HepG2 (cell line): Measurements from ENCODE around the gene HABP2. TPM values are rescaled to one million over a fixed set of nuclear protein-coding genes. Genes with fewer than 3 reads are reported as not detected.

ENCODE experiments used
- ATAC-seq: fragments of 200-7000 bp; cut with Tn5 transposase; 3 replicates; pipeline ENCODE4 v1.9.1; 2020; ENCODE audit warnings: mild to moderate bottlenecking, moderate library complexity
- BruUV-seq: library from RNA; stranded (reverse); fragments of 400-500 nt; replicated peaks from 2 replicates; lab custom pipeline; 2021; lab: Mats Ljungman, UMichigan
- CTCF ChIA-PET: fragments of 300-600 bp; formaldehyde crosslinking; extraction: SDS; loops from one replicate; lab custom pipeline; 2021; ENCODE audit warnings: low total read pairs, inconsistent platforms, low intra/inter-chr PET ratio; lab: Yijun Ruan, JAX
- POLR2A ChIA-PET: fragments of 350-600 bp; sonication (Branson Sonifier 250); formaldehyde crosslinking; loops from one replicate; lab custom pipeline; 2020; ENCODE audit warnings: antibody characterized with exemption, inconsistent platforms; lab: Yijun Ruan, JAX
- DNase-seq: peaks from one replicate; pipeline ENCODE4 v3.0.0-alpha.2; 2015; ENCODE audit warnings: low spot score
- FAIRE-seq: peaks from 3 replicates; lab custom pipeline; 2011; peaks lifted over from hg19 to GRCh38; lab: Jason Lieb, UNC
- H2AFZ ChIP-seq: one replicate; pipeline ENCODE4 v1.6.1; 2011; ENCODE audit warnings: low read length, inconsistent platforms
- H3K27ac ChIP-seq: fragments of 300-600 bp; 3 replicates; pipeline ENCODE4 v1.8.0; 2011; ENCODE audit warnings: mixed run types, mild to moderate bottlenecking, mixed read lengths, low read length, inconsistent platforms; ENCODE audit not compliant: insufficient read depth; ENCODE audit errors: extremely low read length
- H3K27me3 ChIP-seq, 2 experiments: fragments of 200-600 bp in 1 of 2; 2 replicates in 1 of 2; 3 replicates in 1 of 2; pipeline versions ENCODE4 v1.6.0 to v1.8.0; 2011; ENCODE audit warnings: low read length in 2 of 2, mild to moderate bottlenecking in 2 of 2, moderate library complexity in 2 of 2, inconsistent platforms in 1 of 2; ENCODE audit not compliant: insufficient read depth in 2 of 2, control insufficient read depth in 1 of 2
- H3K36me3 ChIP-seq, 2 experiments: fragments of 200-600 bp in 1 of 2; replicated peaks in 1 of 2; 2 replicates in 1 of 2; 3 replicates in 1 of 2; pipeline versions ENCODE4 v1.5.1 to v1.8.0; 2011; ENCODE audit warnings: low read length in 2 of 2, inconsistent platforms in 1 of 2; ENCODE audit not compliant: insufficient read depth in 2 of 2, control insufficient read depth in 1 of 2
- H3K4me1 ChIP-seq: 2 replicates; pipeline ENCODE4 v1.5.1; 2012; ENCODE audit warnings: low read length, inconsistent platforms; ENCODE audit not compliant: insufficient read depth
- H3K4me2 ChIP-seq: 2 replicates; pipeline ENCODE4 v1.6.0; 2011; ENCODE audit warnings: low read depth, low read length, inconsistent platforms
- H3K4me3 ChIP-seq, 3 experiments: fragments of 200-600 bp in 1 of 3; sonication (generic), shearing (Covaris generic) in 1 of 3; replicated peaks in 1 of 3; 2 replicates each; pipeline ENCODE4 v1.5.1; 2011 to 2016; ENCODE audit warnings: low read length in 3 of 3, inconsistent platforms in 2 of 3, low read depth in 2 of 3, mild to moderate bottlenecking in 2 of 3, control low read depth in 1 of 3, mixed read lengths in 1 of 3; ENCODE audit not compliant: insufficient read depth in 1 of 3
- H3K79me2 ChIP-seq: one replicate; pipeline ENCODE4 v1.6.1; 2011; ENCODE audit warnings: low read length, inconsistent platforms; ENCODE audit not compliant: insufficient read depth
- H3K9ac ChIP-seq: 2 replicates; pipeline ENCODE4 v1.6.0; 2011; ENCODE audit warnings: mild to moderate bottlenecking, low read depth, low read length, inconsistent platforms; ENCODE audit not compliant: insufficient read depth
- H3K9me3 ChIP-seq: 2 replicates; pipeline ENCODE4 v1.5.1; 2012; ENCODE audit warnings: mild to moderate bottlenecking, low read length
- H4K20me1 ChIP-seq: 2 replicates; pipeline ENCODE4 v1.6.0; 2011; ENCODE audit warnings: inconsistent platforms, mild to moderate bottlenecking, low read length, moderate library complexity; ENCODE audit not compliant: insufficient read depth
- BCL6 ChIP-seq: IDR thresholded peaks from 2 replicates; pipeline ENCODE4 v1.6.1; 2016; ENCODE audit warnings: missing genetic modification reagents, missing compliant biosample characterization
- CEBPB ChIP-seq: IDR thresholded peaks from 2 replicates; pipeline ENCODE4 v1.6.1; 2011; ENCODE audit warnings: low read depth, low read length, improper control_type of control experiment, borderline replicate concordance
- FOXK1 ChIP-seq: sonication (generic); formaldehyde crosslinking; IDR thresholded peaks from 2 replicates; pipeline ENCODE4 v1.4.0; 2020; ENCODE audit warnings: low read depth, missing genetic modification reagents, borderline replicate concordance
- HDAC2 ChIP-seq: sonication (generic); formaldehyde crosslinking; IDR thresholded peaks from 2 replicates; pipeline ENCODE4 v1.4.0; 2020; ENCODE audit warnings: missing genetic modification reagents
- HNRNPLL ChIP-seq: fragments of 200-400 bp; formaldehyde crosslinking; IDR thresholded peaks from 2 replicates; pipeline ENCODE4 v1.6.1; 2017; ENCODE audit warnings: mild to moderate bottlenecking, low read depth, low read length; ENCODE audit not compliant: poor library complexity, severe bottlenecking
- JDP2 ChIP-seq: sonication (generic); formaldehyde crosslinking; IDR thresholded peaks from 2 replicates; pipeline ENCODE4 v1.8.1; 2022; ENCODE audit warnings: missing genetic modification reagents, borderline replicate concordance
- MEIS2 ChIP-seq: sonication (generic); formaldehyde crosslinking; IDR thresholded peaks from 2 replicates; pipeline ENCODE4 v1.9.0; 2021; ENCODE audit warnings: mild to moderate bottlenecking, missing genetic modification reagents
- MLLT10 ChIP-seq: sonication (generic); formaldehyde crosslinking; IDR thresholded peaks from 2 replicates; pipeline ENCODE4 v1.4.0; 2020; ENCODE audit warnings: missing genetic modification reagents
- NFIC ChIP-seq: IDR thresholded peaks from 2 replicates; pipeline ENCODE4 v1.6.1; 2012; ENCODE audit warnings: mild to moderate bottlenecking, low read length, inconsistent platforms
- ONECUT2 ChIP-seq: sonication (generic); formaldehyde crosslinking; IDR thresholded peaks from 2 replicates; pipeline ENCODE4 v1.4.0; 2020; ENCODE audit warnings: missing genetic modification reagents
- POLR2A ChIP-seq, 2 experiments: IDR thresholded peaks; 2 replicates each; pipeline ENCODE4 v1.6.1; 2011; ENCODE audit warnings: low read depth in 2 of 2, low read length in 2 of 2, mild to moderate bottlenecking in 1 of 2, moderate library complexity in 1 of 2; ENCODE audit not compliant: insufficient read depth in 1 of 2
- ZKSCAN8 ChIP-seq: IDR thresholded peaks from 2 replicates; pipeline ENCODE4 v1.6.1; 2016; ENCODE audit warnings: borderline replicate concordance, missing genetic modification reagents, missing compliant biosample characterization
- ZMAT3 ChIP-seq: sonication (generic); formaldehyde crosslinking; conservative IDR thresholded peaks from 2 replicates; pipeline ENCODE4 v1.7.0; 2021; ENCODE audit warnings: missing genetic modification reagents
- ZNF3 ChIP-seq: IDR thresholded peaks from 2 replicates; pipeline ENCODE4 v1.7.0; 2017; ENCODE audit warnings: inconsistent platforms
- ZNF451 ChIP-seq: sonication (generic); formaldehyde crosslinking; IDR thresholded peaks from 2 replicates; pipeline ENCODE4 v1.5.0; 2020; ENCODE audit warnings: mild to moderate bottlenecking, missing genetic modification reagents
- ZNF563 ChIP-seq: sonication (generic); formaldehyde crosslinking; IDR thresholded peaks from 2 replicates; pipeline ENCODE4 v1.8.0; 2022; ENCODE audit warnings: mild to moderate bottlenecking, moderate library complexity, missing genetic modification reagents
- ZNF569 ChIP-seq: sonication (generic); formaldehyde crosslinking; IDR thresholded peaks from 2 replicates; pipeline ENCODE4 v1.5.0; 2020; ENCODE audit warnings: mild to moderate bottlenecking, missing genetic modification reagents, moderate library complexity, borderline replicate concordance
- ZNF737 ChIP-seq: sonication (generic); formaldehyde crosslinking; IDR thresholded peaks from 2 replicates; pipeline ENCODE4 v1.5.0; 2020; ENCODE audit warnings: missing genetic modification reagents, mild to moderate bottlenecking, borderline replicate concordance
- ZSCAN12 ChIP-seq: sonication (generic); formaldehyde crosslinking; IDR thresholded peaks from 2 replicates; pipeline ENCODE4 v1.9.0; 2021; ENCODE audit warnings: mild to moderate bottlenecking, missing genetic modification reagents
- ZSCAN29 ChIP-seq: sonication (generic); formaldehyde crosslinking; conservative IDR thresholded peaks from 2 replicates; pipeline ENCODE4 v1.4.0; 2020; ENCODE audit warnings: mild to moderate bottlenecking, missing genetic modification reagents
- WGBS: methylation state at CpG from one replicate; pipeline ENCODE4 v1.1.6; 2017; ENCODE audit warnings: low lambda C conversion rate; 5-methylcytosine and 5-hydroxymethylcytosine counted together
- in situ Hi-C: cut with HindIII; loops from 2 replicates; pipeline ENCODE4 v1.10.0; 2017; ENCODE audit warnings: low pct_unique_long_range_greater_than_20kb; ENCODE audit not compliant: extremely low pct_ligation_motif_present
- intact Hi-C: fragments of 100-400 bp; cut with micrococcal nuclease; formaldehyde crosslinking; loops from one replicate; pipeline ENCODE4 v1.10.0; 2022; ENCODE audit not compliant: unreplicated experiment
- polyA plus RNA-seq, 8 experiments: library from polyadenylated mRNA; depleted of rRNA in 3 of 8; stranded (reverse) in 7 of 8; unstranded in 1 of 8; fragments of >200 nt; fragmentation: Illumina TruSeq in 4 of 8; extraction: Trizol in 4 of 8; gene quantifications; 2 replicates each; pipeline versions ENCODE4 v1.2.1 to v1.2.3, GENCODE V29; 2011 to 2016; ENCODE audit warnings: low read depth in 4 of 8, missing spikeins in 1 of 8, mixed read lengths in 1 of 8; ENCODE audit not compliant: insufficient read depth in 1 of 8
- total RNA-seq, 5 experiments: library from RNA; depleted of rRNA; stranded (reverse); fragments of >200 nt; fragmentation: Illumina TruSeq; extraction: Trizol; gene quantifications; 2 replicates each; pipeline ENCODE4 v1.2.3, GENCODE V29; 2016; ENCODE audit warnings: low read depth in 1 of 5
- TF ChIP-seq, protein P1 (sequence below): sonication (generic); formaldehyde crosslinking; IDR thresholded peaks from 2 replicates; pipeline ENCODE4 v1.5.1; 2020; ENCODE audit warnings: missing genetic modification reagents, mild to moderate bottlenecking, borderline replicate concordance
- TF ChIP-seq, protein P2 (sequence below): IDR thresholded peaks from 2 replicates; pipeline ENCODE4 v1.6.1; 2018; ENCODE audit warnings: missing genetic modification reagents, mild to moderate bottlenecking, missing compliant biosample characterization

Gene HABP2
- total and polyA plus RNA-seq, 2 of the 13 experiments (the other 11 are each of a cell fraction or from before 2014, with no cell fraction given), result 0.12 to 0.13 TPM

DNA sequence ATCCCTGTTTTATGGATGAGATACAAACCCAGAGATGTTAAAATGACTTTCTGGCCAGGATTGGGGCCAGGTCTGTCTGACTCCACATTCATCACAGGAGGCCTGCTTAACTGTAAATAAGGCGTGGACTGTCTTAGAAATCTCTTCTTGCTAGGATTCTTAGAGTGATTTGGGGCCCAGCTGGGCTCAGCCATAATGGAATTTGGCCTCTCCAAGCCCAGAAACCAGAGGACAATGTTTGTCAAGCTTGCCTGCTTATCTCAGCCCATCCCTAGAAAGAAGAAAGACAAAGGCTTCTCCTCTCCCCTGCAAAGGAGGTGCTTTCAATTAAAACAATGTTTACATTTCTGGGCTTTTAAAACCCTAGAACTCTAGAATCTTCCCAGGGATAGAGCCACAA, 2.9 kb downstream of the HABP2 start:
- Histone ChIP-seq H3K4me3 (no peak overlapping the region), H3K36me3 (no peaks in the 10 kb centered on the region)
- no peak for ATAC-seq

DNA sequence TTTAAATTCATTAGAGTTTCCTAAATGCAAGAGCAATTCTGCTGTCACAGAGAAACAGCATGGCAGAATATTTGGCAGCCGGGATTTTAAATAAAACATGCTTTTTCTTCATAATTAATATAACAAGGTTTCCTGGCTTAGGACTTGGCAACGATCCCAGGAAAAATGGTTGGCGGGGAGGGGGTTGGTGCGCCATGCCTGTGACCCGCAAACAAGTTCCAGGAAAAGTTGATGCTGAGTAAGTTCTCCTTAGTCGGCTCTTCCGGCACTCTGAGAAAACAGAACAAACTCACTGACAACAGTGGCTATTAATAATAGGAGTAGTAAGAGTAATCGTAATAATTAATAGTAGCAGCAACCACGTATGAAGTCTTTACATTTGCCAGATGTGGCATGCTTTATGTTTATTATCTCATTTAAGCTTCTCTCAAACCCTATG, 4.6 kb downstream of the HABP2 start:
- WGBS, result 72% methylated on average over 9 of the region's 9 CpGs
- Histone ChIP-seq H3K4me3 (no peak overlapping the region), H3K27ac (no peak overlapping the region), H2AFZ (no peak overlapping the region), H3K9me3 (no peaks in the 10 kb centered on the region), H3K4me2 (no peak overlapping the region), H4K20me1 (no peaks in the 10 kb centered on the region), H3K36me3 (no peaks in the 10 kb centered on the region), H3K4me1 (peaks cover 21% of the 10 kb centered on the region), H3K9ac (no peak overlapping the region), H3K79me2 (no peaks in the 10 kb centered on the region), H3K27me3 (peaks cover 0 to 4% of the 10 kb centered on the region in 2 experiments; a peak in 1 of 5 replicates)
- ATAC-seq, result no peak
- BruUV-seq, result no TSS peak
- DNase-seq, result no peak
- ChIA-PET CTCF (no interaction called here), POLR2A (no interaction called here)
- no peak for FAIRE-seq
- in situ Hi-C loops (no loop called here), intact Hi-C loops (no loop called here)
- TF ChIP-seq ZMAT3 (CRISPR knock-in tag) (no peak), ZKSCAN8 (CRISPR knock-in tag) (no peak), ONECUT2 (no peak), NFIC (no peak), HNRNPLL (no peak), ZNF563 (CRISPR knock-in tag) (no peak), MLLT10 (CRISPR knock-in tag) (no peak), ZSCAN29 (no peak), ZSCAN12 (CRISPR knock-in tag) (no peak), ZNF737 (CRISPR knock-in tag) (no peak), HDAC2 (CRISPR knock-in tag) (no peak), MEIS2 (CRISPR knock-in tag) (no peak), CEBPB (no peak), ZNF569 (CRISPR knock-in tag) (no peak), ZNF451 (CRISPR knock-in tag) (no peak), POLR2A (IDR thresholded peaks at IDR 0.05; ENCODE audit: insufficient read depth in 1 of 2, low read depth in 2 of 2, low read length in 2 of 2) (no peak)
- TF ChIP-seq, protein P1, sequence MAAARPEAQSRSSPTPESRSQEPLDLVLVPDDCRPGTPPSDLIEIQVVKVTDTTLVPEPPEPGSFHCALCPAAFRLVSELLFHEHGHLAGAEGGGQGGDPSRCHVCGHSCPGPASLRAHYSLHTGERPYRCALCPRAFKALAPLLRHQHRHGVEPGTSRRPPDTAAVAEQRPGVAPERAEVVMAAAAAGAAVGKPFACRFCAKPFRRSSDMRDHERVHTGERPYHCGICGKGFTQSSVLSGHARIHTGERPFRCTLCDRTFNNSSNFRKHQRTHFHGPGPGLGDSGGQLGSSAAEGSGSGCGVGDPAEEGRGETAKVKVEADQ (CRISPR knock-in tag), result no peak

More for the DNA sequence above, 2.9 kb downstream of the HABP2 start:
- no peaks in the 10 kb centered on the region for H4K20me1 ChIP-seq
- no peaks in the 10 kb centered on the region for H3K9me3 ChIP-seq
- no peak for FAIRE-seq
- no peak overlapping the region for H3K9ac ChIP-seq
- H3K27me3 ChIP-seq, result peaks cover 0 to 4% of the 10 kb centered on the region in 2 experiments; a peak in 1 of 5 replicates
- no peak overlapping the region for H2AFZ ChIP-seq
- intact Hi-C loops, result no loop called here
- BruUV-seq, result no TSS peak
- peaks cover 22% of the 10 kb centered on the region for H3K4me1 ChIP-seq
- no peak overlapping the region for H3K27ac ChIP-seq
- TF ChIP-seq ZNF3 (no peak), FOXK1 (CRISPR knock-in tag) (no peak), JDP2 (CRISPR knock-in tag) (no peak), BCL6 (CRISPR knock-in tag) (peak; percentile 38)
- TF ChIP-seq, protein P2, sequence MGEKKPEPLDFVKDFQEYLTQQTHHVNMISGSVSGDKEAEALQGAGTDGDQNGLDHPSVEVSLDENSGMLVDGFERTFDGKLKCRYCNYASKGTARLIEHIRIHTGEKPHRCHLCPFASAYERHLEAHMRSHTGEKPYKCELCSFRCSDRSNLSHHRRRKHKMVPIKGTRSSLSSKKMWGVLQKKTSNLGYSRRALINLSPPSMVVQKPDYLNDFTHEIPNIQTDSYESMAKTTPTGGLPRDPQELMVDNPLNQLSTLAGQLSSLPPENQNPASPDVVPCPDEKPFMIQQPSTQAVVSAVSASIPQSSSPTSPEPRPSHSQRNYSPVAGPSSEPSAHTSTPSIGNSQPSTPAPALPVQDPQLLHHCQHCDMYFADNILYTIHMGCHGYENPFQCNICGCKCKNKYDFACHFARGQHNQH (CRISPR knock-in tag), result no peak
- no peak for DNase-seq
- no peak overlapping the region for H3K4me2 ChIP-seq
- POLR2A ChIA-PET, result no interaction called here
- in situ Hi-C loops, result no loop called here
- CTCF ChIA-PET, result no interaction called here
- WGBS, result 22% methylated on average over 1 of the region's 1 CpG
- H3K79me2 ChIP-seq, result no peaks in the 10 kb centered on the region
